Ascending aorta (tissue), 2 donors: ENCODE results near the gene RARB. TPM values are rescaled to one million over a fixed set of nuclear protein-coding genes. Genes with fewer than 3 reads are reported as not detected.

Source experiments
- DNase-seq, 2 donors: peaks; one replicate each; pipeline ENCODE4 v3.0.0-alpha.2; 2019; ENCODE audit warnings: low spot score in 2 of 2
- H3K27ac ChIP-seq, 2 donors: fragments of 200-600 bp; sonication (generic); one replicate each; pipeline ENCODE4 v1.5.1; 2016 to 2017; ENCODE audit warnings: mild to moderate bottlenecking in 1 of 2
- H3K27me3 ChIP-seq: fragments of 200-600 bp; sonication (generic); one replicate; pipeline ENCODE4 v1.5.1; 2017
- H3K36me3 ChIP-seq, 2 donors: fragments of 200-600 bp; sonication (generic); one replicate each; pipeline ENCODE4 v1.5.1; 2016
- H3K4me1 ChIP-seq, 2 donors: fragments of 200-600 bp; sonication (generic); one replicate each; pipeline ENCODE4 v1.5.1; 2016 to 2017; ENCODE audit warnings: mild to moderate bottlenecking in 1 of 2
- H3K4me3 ChIP-seq, 2 donors: fragments of 200-600 bp; sonication (generic); one replicate each; pipeline ENCODE4 v1.5.1; 2016 to 2017; ENCODE audit warnings: mild to moderate bottlenecking in 1 of 2
- H3K9me3 ChIP-seq, 2 donors: fragments of 200-600 bp; sonication (generic); one replicate each; pipeline ENCODE4 v1.5.1; 2016
- CTCF ChIP-seq, 3 experiments: fragments of 200-600 bp in 2 of 3; fragments of 450-650 bp in 1 of 3; sonication (generic) in 2 of 3; IDR thresholded peaks; one replicate each; pipeline ENCODE4 v1.5.1; 2016 to 2019; ENCODE audit warnings: antibody characterized with exemption in 3 of 3, mild to moderate bottlenecking in 1 of 3, moderate library complexity in 1 of 3
- intact Hi-C: fragments of 100-400 bp; cut with DNase I; formaldehyde crosslinking; loops from one replicate; pipeline ENCODE4 v1.15.1; 2023
- total RNA-seq: library from RNA; depleted of rRNA; stranded (reverse); fragments of >200 nt; gene quantifications from one replicate; pipeline ENCODE4 v1.1.0, GENCODE V29; 2016

RARB gene
- total RNA-seq, 1 donor from 2014 or later: 52.7 TPM

- no peaks in the 10 kb centered on the region for H3K9me3 ChIP-seq
- no peak for TF ChIP-seq CTCF (IDR thresholded peaks at IDR 0.05)
- H3K27me3 ChIP-seq: no peaks in the 10 kb centered on the region
- peak overlapping the region; percentile 70 for H3K4me3 ChIP-seq
- H3K4me1 ChIP-seq: no peaks in the 10 kb centered on the region
- intact Hi-C loops: no loop called here
- no peak for DNase-seq
- peak overlapping the region in 1 of 2 donors; percentile 93 for H3K27ac ChIP-seq
- H3K36me3 ChIP-seq: no peaks in the 10 kb centered on the region
These were observed 3.1 kb downstream of the RARB start for GRCh38 chr3:25430935-25431770.

GRCh38 chr3:25432176-25432720 lies 4.2 kb downstream of the RARB start:
- peak overlapping the region in 1 of 2 donors; percentile 93 for H3K27ac ChIP-seq
- H3K9me3 ChIP-seq: no peaks in the 10 kb centered on the region
- H3K27me3 ChIP-seq: no peaks in the 10 kb centered on the region
- peak overlapping the region in 1 of 2 donors; percentile 70 for H3K4me3 ChIP-seq
- no peaks in the 10 kb centered on the region for H3K36me3 ChIP-seq
- intact Hi-C loops: no loop called here
- no peaks in the 10 kb centered on the region for H3K4me1 ChIP-seq
- no peak for TF ChIP-seq CTCF (IDR thresholded peaks at IDR 0.05)
- no peak for DNase-seq

GRCh38 chr3:25433106-25433505 lies 5.0 kb downstream of the RARB start:
- no peaks in the 10 kb centered on the region for H3K9me3 ChIP-seq
- TF ChIP-seq CTCF (IDR thresholded peaks at IDR 0.05): no peak
- intact Hi-C loops: no loop called here
- no peak overlapping the region for H3K27ac ChIP-seq
- no peaks in the 10 kb centered on the region for H3K4me1 ChIP-seq
- no peak for DNase-seq
- no peaks in the 10 kb centered on the region for H3K27me3 ChIP-seq
- no peaks in the 10 kb centered on the region for H3K36me3 ChIP-seq
- no peak overlapping the region for H3K4me3 ChIP-seq

GRCh38 chr3:25433868-25434267 lies 5.8 kb downstream of the RARB start:
- no peak overlapping the region for H3K27ac ChIP-seq

GRCh38 chr3:25437953-25438352 lies 9.9 kb downstream of the RARB start:
- Histone ChIP-seq H3K27me3 (no peaks in the 10 kb centered on the region), H3K27ac (no peak overlapping the region), H3K4me1 (no peaks in the 10 kb centered on the region), H3K36me3 (no peaks in the 10 kb centered on the region), H3K9me3 (no peaks in the 10 kb centered on the region), H3K4me3 (no peak overlapping the region)
- no peak for DNase-seq
- TF ChIP-seq CTCF (IDR thresholded peaks at IDR 0.05): no peak
- intact Hi-C loops: no loop called here

More at GRCh38 chr3:25433868-25434267, 5.8 kb downstream of the RARB start:
- DNase-seq: no peak
- H3K36me3 ChIP-seq: no peaks in the 10 kb centered on the region
- no peaks in the 10 kb centered on the region for H3K9me3 ChIP-seq
- H3K4me3 ChIP-seq: no peak overlapping the region
- H3K27me3 ChIP-seq: no peaks in the 10 kb centered on the region
- intact Hi-C loops: no loop called here
- no peak for TF ChIP-seq CTCF (IDR thresholded peaks at IDR 0.05)
- no peaks in the 10 kb centered on the region for H3K4me1 ChIP-seq
